H1 (cell line): ENCODE measurements around the gene ZNF318.

Experiments used
- CBX5 ChIP-seq: fragments of 300-800, 300-1000 bp; sonication (generic); IDR thresholded peaks from 2 replicates; pipeline ENCODE4 v1.7.1; 2016; ENCODE audit warnings: antibody characterized with exemption, low read length, low read depth
- CTCF ChIP-seq, 3 experiments: IDR thresholded peaks; 1 replicate in 2 of 3; 2 replicates in 1 of 3; pipeline versions ENCODE4 v1.5.1 to v1.6.1; 2011; ENCODE audit warnings: low read length in 3 of 3, mild to moderate bottlenecking in 3 of 3, inconsistent platforms in 2 of 3, low read depth in 1 of 3, moderate library complexity in 1 of 3; ENCODE audit not compliant: insufficient read depth in 1 of 3; ENCODE audit errors: control extremely low read depth in 1 of 3
- EGR1 ChIP-seq: IDR thresholded peaks from 2 replicates; pipeline ENCODE4 v1.6.1; 2011; ENCODE audit warnings: low read depth, low read length, borderline replicate concordance
- EZH2 ChIP-seq: fragments of 200-600 bp; sonication (generic); IDR thresholded peaks from 2 replicates; pipeline ENCODE4 v1.7.1; 2012; ENCODE audit warnings: low read depth, mild to moderate bottlenecking, moderate library complexity, low read length, inconsistent platforms; ENCODE audit not compliant: severe bottlenecking
- HDAC2 ChIP-seq, 2 experiments: fragments of 300-600 bp in 1 of 2; sonication (generic) in 1 of 2; IDR thresholded peaks; 2 replicates each; pipeline ENCODE4 v1.6.1; 2011 to 2012; ENCODE audit warnings: low read depth in 2 of 2, low read length in 2 of 2, mild to moderate bottlenecking in 2 of 2, moderate library complexity in 2 of 2, borderline replicate concordance in 1 of 2, inconsistent platforms in 1 of 2
- POLR2A ChIP-seq, 2 experiments: IDR thresholded peaks; 1 replicate in 1 of 2; 2 replicates in 1 of 2; pipeline ENCODE4 v1.6.1; 2011; ENCODE audit warnings: low read depth in 2 of 2, low read length in 2 of 2, mild to moderate bottlenecking in 2 of 2; ENCODE audit errors: control extremely low read depth in 1 of 2
- POLR2AphosphoS5 ChIP-seq: IDR thresholded peaks from 2 replicates; pipeline ENCODE4 v1.6.1; 2011; ENCODE audit warnings: low read depth, low read length
- POU5F1 ChIP-seq: IDR thresholded peaks from 2 replicates; pipeline ENCODE4 v1.6.1; 2011; ENCODE audit warnings: low read depth, mild to moderate bottlenecking, low read length, moderate library complexity
- RAD21 ChIP-seq, 2 experiments: IDR thresholded peaks in 1 of 2; conservative IDR thresholded peaks in 1 of 2; 2 replicates each; pipeline ENCODE4 v1.6.1; 2011; ENCODE audit warnings: low read depth in 2 of 2, low read length in 2 of 2, improper control_type of control experiment in 1 of 2, inconsistent platforms in 1 of 2, mild to moderate bottlenecking in 1 of 2, moderate library complexity in 1 of 2
- RFX5 ChIP-seq: IDR thresholded peaks from 2 replicates; pipeline ENCODE4 v1.6.1; 2011; ENCODE audit warnings: low read depth, low read length, improper control_type of control experiment, borderline replicate concordance
- SIX5 ChIP-seq: IDR thresholded peaks from 2 replicates; pipeline ENCODE4 v1.6.1; 2011; ENCODE audit warnings: mild to moderate bottlenecking, low read depth, low read length
- TAF7 ChIP-seq: optimal IDR thresholded peaks from 2 replicates; pipeline ENCODE3; 2011; ENCODE audit warnings: low read depth, mild to moderate bottlenecking, inconsistent platforms, low read length, moderate library complexity, borderline replicate concordance
- TCF12 ChIP-seq: IDR thresholded peaks from 2 replicates; pipeline ENCODE4 v1.6.1; 2011; ENCODE audit warnings: low read depth, mild to moderate bottlenecking, low read length

- no peak for TF ChIP-seq EZH2
- no peak for TF ChIP-seq CTCF (IDR thresholded peaks at IDR 0.05; ENCODE audit: control extremely low read depth in 1 of 3, insufficient read depth in 1 of 3, low read depth in 1 of 3, low read length in 3 of 3)
- TF ChIP-seq HDAC2 (IDR thresholded peaks at IDR 0.05; ENCODE audit: borderline replicate concordance in 1 of 2, low read depth in 2 of 2, low read length in 2 of 2) = no peak
- no peak for TF ChIP-seq POLR2AphosphoS5
- TF ChIP-seq TCF12 = no peak
- no peak for TF ChIP-seq RAD21 (IDR thresholded peaks at IDR 0.05 in 1 of 2, conservative IDR thresholded peaks at IDR 0.05 in 1 of 2; ENCODE audit: low read depth in 2 of 2, low read length in 2 of 2)
- TF ChIP-seq CBX5 = no peak
- no peak for TF ChIP-seq RFX5
- TF ChIP-seq POU5F1 = no peak
- TF ChIP-seq TAF7 = no peak
- TF ChIP-seq POLR2A (IDR thresholded peaks at IDR 0.05; ENCODE audit: control extremely low read depth in 1 of 2, low read depth in 2 of 2, low read length in 2 of 2) = no peak
- no peak for TF ChIP-seq EGR1
- no peak for TF ChIP-seq SIX5
These were observed 2.0 kb downstream of the ZNF318 start for GRCh38 chr6:43367245-43367984.
